ENCODE data around the gene PRICKLE1. TPM values are rescaled to one million over a fixed set of nuclear protein-coding genes. Genes with fewer than 3 reads are reported as not detected.

PRICKLE1 gene
- total RNA-seq, 2 donors from 2014 or later, result not detected

- Mint-ChIP-seq H3K4me3 (no peak overlapping the region), H3K27me3 (peaks cover 9 to 11% of the 10 kb centered on the region in 2 donors), H3K9me3 (no peaks in the 10 kb centered on the region), H3K4me1 (ENCODE audit: low read depth in 2 of 2) (no peaks in the 10 kb centered on the region), H3K36me3 (no peaks in the 10 kb centered on the region), H3K27ac (no peak overlapping the region)
- ATAC-seq, result no peak
- DNase-seq (ENCODE audit: low spot score), result no peak
These were observed 77.9 kb downstream of the PRICKLE1 start for GRCh38 chr12:42511656-42512055.

- Mint-ChIP-seq H3K4me1 (ENCODE audit: low read depth in 2 of 2) (no peaks in the 10 kb centered on the region), H3K27ac (no peak overlapping the region), H3K27me3 (peaks cover 6 to 11% of the 10 kb centered on the region in 2 donors), H3K9me3 (no peaks in the 10 kb centered on the region), H3K4me3 (no peak overlapping the region), H3K36me3 (no peaks in the 10 kb centered on the region)
- DNase-seq (ENCODE audit: low spot score) (no peak), ATAC-seq (no peak)
These were observed 78.7 kb downstream of the PRICKLE1 start for GRCh38 chr12:42510823-42511222.

DNA sequence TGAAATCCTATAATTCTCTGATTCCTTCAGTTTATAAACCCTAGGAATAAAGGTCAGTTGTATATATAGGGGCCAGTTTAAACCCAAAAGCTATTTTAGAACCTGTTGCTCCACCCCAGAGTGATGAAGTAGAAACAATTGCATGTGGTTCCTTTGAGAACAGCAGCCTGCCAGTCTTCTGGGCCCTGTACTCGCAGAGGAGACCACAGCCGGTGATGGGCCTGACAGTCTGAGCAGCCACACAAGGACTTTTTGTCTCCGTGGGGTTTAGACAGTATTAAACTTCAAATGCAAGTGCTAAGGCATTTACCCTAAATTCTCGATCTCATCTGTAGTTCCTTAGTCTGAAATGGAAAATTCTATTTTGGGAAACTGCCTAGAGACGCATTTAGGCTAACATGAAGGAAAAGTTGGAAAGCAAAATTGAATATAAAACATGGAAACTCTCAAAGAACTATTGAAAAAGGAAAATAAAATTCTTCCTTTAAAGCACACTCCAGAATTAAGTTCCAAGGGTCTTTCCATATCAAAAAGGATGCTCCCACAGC is 80.6 kb downstream of the PRICKLE1 start:
- ATAC-seq, result no peak
- Mint-ChIP-seq H3K36me3 (no peaks in the 10 kb centered on the region), H3K27ac (no peak overlapping the region), H3K9me3 (no peaks in the 10 kb centered on the region), H3K4me3 (no peak overlapping the region), H3K4me1 (ENCODE audit: low read depth in 2 of 2) (no peaks in the 10 kb centered on the region), H3K27me3 (peaks cover 6 to 19% of the 10 kb centered on the region in 2 donors)
- no peak for DNase-seq (ENCODE audit: low spot score)

DNA sequence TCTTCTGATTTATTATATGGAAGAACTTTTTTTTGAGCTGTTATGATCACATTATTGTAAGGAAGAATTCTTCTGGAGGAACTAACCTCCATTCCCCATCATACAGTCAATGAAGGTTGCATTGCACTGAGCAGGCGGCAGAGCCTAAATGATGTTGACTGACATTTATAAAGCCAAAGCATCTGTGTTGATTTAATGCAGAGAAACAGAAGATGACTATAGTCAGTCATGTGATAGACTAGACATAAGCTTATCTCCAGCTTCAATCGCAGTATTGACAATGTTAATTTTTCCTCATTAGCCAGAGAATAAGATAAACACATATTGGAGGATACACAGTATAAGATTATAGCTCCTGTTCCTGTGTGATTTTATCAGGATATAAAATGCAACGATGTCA is 82.0 kb downstream of the PRICKLE1 start:
- H3K27me3 Mint-ChIP-seq, result peaks cover 6 to 21% of the 10 kb centered on the region in 2 donors
- H3K36me3 Mint-ChIP-seq, result no peaks in the 10 kb centered on the region
- no peaks in the 10 kb centered on the region for H3K4me1 Mint-ChIP-seq (ENCODE audit: low read depth in 2 of 2)
- no peak overlapping the region for H3K4me3 Mint-ChIP-seq
- no peak overlapping the region for H3K27ac Mint-ChIP-seq
- no peak for DNase-seq (ENCODE audit: low spot score)
- no peak for ATAC-seq
- no peaks in the 10 kb centered on the region for H3K9me3 Mint-ChIP-seq

- Mint-ChIP-seq H3K4me1 (ENCODE audit: low read depth in 2 of 2) (no peaks in the 10 kb centered on the region), H3K4me3 (no peak overlapping the region), H3K36me3 (no peaks in the 10 kb centered on the region), H3K27ac (no peak overlapping the region), H3K27me3 (peaks cover 6 to 21% of the 10 kb centered on the region in 2 donors), H3K9me3 (no peaks in the 10 kb centered on the region)
- no peak for ATAC-seq
- no peak for DNase-seq (ENCODE audit: low spot score)
These were observed 82.5 kb downstream of the PRICKLE1 start for GRCh38 chr12:42507081-42507480.

DNA sequence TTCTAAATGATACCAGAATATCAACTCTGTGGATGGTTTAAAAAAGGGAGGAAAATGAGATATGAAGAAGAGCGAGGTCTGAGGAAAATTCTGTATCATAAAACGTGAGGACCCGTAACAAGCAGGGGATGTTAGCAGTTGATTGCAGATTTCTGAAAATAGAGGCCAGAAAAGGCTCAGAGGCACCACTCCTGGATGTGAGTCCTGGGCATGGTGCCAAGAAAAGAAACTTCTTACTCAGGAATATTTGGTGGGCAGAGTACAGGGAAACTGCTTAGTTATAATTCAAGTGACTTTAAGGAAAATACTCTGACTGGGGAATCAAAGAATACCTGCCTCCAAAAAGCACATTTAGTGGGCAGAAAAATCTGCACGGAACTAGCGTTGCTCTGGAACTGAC is 85.5 kb downstream of the PRICKLE1 start:
- no peaks in the 10 kb centered on the region for H3K36me3 Mint-ChIP-seq
- H3K4me3 Mint-ChIP-seq, result no peak overlapping the region
- no peaks in the 10 kb centered on the region for H3K9me3 Mint-ChIP-seq

DNA sequence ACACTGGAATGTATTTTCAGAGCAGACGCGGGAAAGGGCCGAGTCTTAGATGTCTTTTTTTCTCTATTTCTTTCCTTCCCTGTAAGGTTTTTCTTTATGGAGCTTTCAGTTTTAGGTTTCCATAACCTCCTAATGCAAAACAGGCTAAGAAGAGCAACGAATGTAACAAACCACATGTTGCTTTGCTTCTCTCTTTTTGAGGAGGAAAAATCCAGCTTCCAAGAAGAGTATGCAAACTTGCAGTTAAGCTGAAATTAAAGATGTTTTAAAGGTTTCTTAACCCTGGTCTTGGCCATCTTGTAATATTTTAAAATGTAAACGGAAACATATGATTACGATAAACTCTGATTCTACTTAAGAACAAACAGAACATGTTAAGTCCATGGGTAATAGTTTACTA is 86.9 kb downstream of the PRICKLE1 start:
- Mint-ChIP-seq H3K9me3 (no peaks in the 10 kb centered on the region), H3K4me3 (no peak overlapping the region), H3K27ac (no peak overlapping the region), H3K4me1 (ENCODE audit: low read depth in 2 of 2) (no peaks in the 10 kb centered on the region), H3K36me3 (no peaks in the 10 kb centered on the region), H3K27me3 (peaks cover 11 to 14% of the 10 kb centered on the region in 2 donors)
- DNase-seq (ENCODE audit: low spot score) (no peak), ATAC-seq (no peak)

More for the DNA sequence above, 85.5 kb downstream of the PRICKLE1 start:
- DNase-seq (ENCODE audit: low spot score) (no peak), ATAC-seq (no peak)
- peaks cover 6 to 15% of the 10 kb centered on the region in 2 donors for H3K27me3 Mint-ChIP-seq
- no peaks in the 10 kb centered on the region for H3K4me1 Mint-ChIP-seq (ENCODE audit: low read depth in 2 of 2)
- no peak overlapping the region for H3K27ac Mint-ChIP-seq

GRCh38 chr12:42498549-42499247 is 90.8 kb downstream of the PRICKLE1 start:
- Mint-ChIP-seq H3K4me1 (ENCODE audit: low read depth in 2 of 2) (peaks cover 0 to 5% of the 10 kb centered on the region in 2 donors), H3K36me3 (no peaks in the 10 kb centered on the region), H3K9me3 (no peaks in the 10 kb centered on the region), H3K27me3 (peaks cover 7 to 11% of the 10 kb centered on the region in 2 donors), H3K4me3 (no peak overlapping the region), H3K27ac (no peak overlapping the region)
- ATAC-seq (peak in 1 of 2 donors; percentile 27), DNase-seq (ENCODE audit: low spot score) (no peak)

- no peak for DNase-seq (ENCODE audit: low spot score)
- Mint-ChIP-seq H3K27ac (no peak overlapping the region), H3K36me3 (no peaks in the 10 kb centered on the region), H3K4me3 (no peak overlapping the region), H3K4me1 (ENCODE audit: low read depth in 2 of 2) (peaks cover 0 to 5% of the 10 kb centered on the region in 2 donors), H3K27me3 (peaks cover 7 to 15% of the 10 kb centered on the region in 2 donors), H3K9me3 (no peaks in the 10 kb centered on the region)
- ATAC-seq, result peak in 1 of 2 donors; percentile 27
These were observed 92.7 kb downstream of the PRICKLE1 start for GRCh38 chr12:42496886-42497285.

- no peaks in the 10 kb centered on the region for H3K36me3 Mint-ChIP-seq
- H3K4me3 Mint-ChIP-seq, result no peak overlapping the region
These were observed 94.3 kb downstream of the PRICKLE1 start for GRCh38 chr12:42495244-42495643.

GRCh38 chr12:42492267-42492666 is 97.3 kb downstream of the PRICKLE1 start:
- no peak overlapping the region for H3K4me3 Mint-ChIP-seq
- H3K4me1 Mint-ChIP-seq (ENCODE audit: low read depth in 2 of 2), result peaks cover 0 to 5% of the 10 kb centered on the region in 2 donors
- H3K9me3 Mint-ChIP-seq, result no peaks in the 10 kb centered on the region
- ATAC-seq (no peak), DNase-seq (ENCODE audit: low spot score) (no peak)
- H3K27me3 Mint-ChIP-seq, result peaks cover 18 to 27% of the 10 kb centered on the region in 2 donors
- no peaks in the 10 kb centered on the region for H3K36me3 Mint-ChIP-seq
- H3K27ac Mint-ChIP-seq, result no peak overlapping the region

More at GRCh38 chr12:42495244-42495643, 94.3 kb downstream of the PRICKLE1 start:
- H3K27ac Mint-ChIP-seq, result no peak overlapping the region
- no peaks in the 10 kb centered on the region for H3K9me3 Mint-ChIP-seq
- peaks cover 0 to 5% of the 10 kb centered on the region in 2 donors for H3K4me1 Mint-ChIP-seq (ENCODE audit: low read depth in 2 of 2)
- H3K27me3 Mint-ChIP-seq, result peaks cover 10 to 17% of the 10 kb centered on the region in 2 donors
- DNase-seq (ENCODE audit: low spot score), result no peak
- no peak for ATAC-seq

GRCh38 chr12:42490261-42490842 is 99.2 kb downstream of the PRICKLE1 start:
- ATAC-seq (peak; percentile 36 to 61), DNase-seq (ENCODE audit: low spot score) (no peak)
- Mint-ChIP-seq H3K27me3 (peaks cover 26 to 32% of the 10 kb centered on the region in 2 donors), H3K36me3 (no peaks in the 10 kb centered on the region), H3K4me1 (ENCODE audit: low read depth in 2 of 2) (no peaks in the 10 kb centered on the region), H3K27ac (no peak overlapping the region), H3K9me3 (no peaks in the 10 kb centered on the region), H3K4me3 (no peak overlapping the region)

DNA sequence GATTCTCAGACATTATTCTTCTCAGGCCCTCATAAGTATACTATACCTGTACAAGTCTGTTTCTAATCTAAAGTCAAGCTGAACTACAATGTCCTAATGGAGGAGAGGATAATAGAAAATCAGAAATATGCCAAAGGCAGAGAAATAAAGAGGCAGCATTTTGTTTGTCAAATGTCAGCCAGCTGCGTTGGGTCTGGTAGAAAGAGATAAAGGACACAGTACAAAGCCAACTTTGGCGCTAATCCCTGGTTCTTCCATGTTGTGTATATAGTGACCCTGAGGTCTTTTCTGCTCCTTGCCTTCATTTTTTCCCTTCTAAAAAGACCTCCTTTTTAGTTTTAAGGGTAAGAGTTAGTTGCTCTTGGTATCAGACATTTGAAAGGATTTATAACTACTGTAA is 103.1 kb downstream of the PRICKLE1 start:
- Mint-ChIP-seq H3K4me1 (ENCODE audit: low read depth in 2 of 2) (peaks cover 8 to 9% of the 10 kb centered on the region in 2 donors), H3K4me3 (no peak overlapping the region), H3K27me3 (peaks cover 44 to 51% of the 10 kb centered on the region in 2 donors), H3K9me3 (no peaks in the 10 kb centered on the region), H3K27ac (no peak overlapping the region), H3K36me3 (no peaks in the 10 kb centered on the region)
- DNase-seq (ENCODE audit: low spot score) (no peak), ATAC-seq (no peak)

GRCh38 chr12:42485823-42486222 is 103.7 kb downstream of the PRICKLE1 start:
- H3K4me3 Mint-ChIP-seq, result no peak overlapping the region
- no peak for DNase-seq (ENCODE audit: low spot score)
- H3K27ac Mint-ChIP-seq, result no peak overlapping the region
- no peaks in the 10 kb centered on the region for H3K9me3 Mint-ChIP-seq
- H3K4me1 Mint-ChIP-seq (ENCODE audit: low read depth in 2 of 2), result peaks cover 8 to 9% of the 10 kb centered on the region in 2 donors
- no peaks in the 10 kb centered on the region for H3K36me3 Mint-ChIP-seq
- no peak for ATAC-seq
- peaks cover 47 to 57% of the 10 kb centered on the region in 2 donors for H3K27me3 Mint-ChIP-seq
